Fibroblast of skin of back (primary cell): ENCODE results near the gene MBD3L1. TPM values are rescaled to one million over a fixed set of nuclear protein-coding genes. Genes with fewer than 3 reads are reported as not detected.
A peak's percentile ranks its signal among the peaks of the same experiment; 100 is the strongest.

Experiments
- DNase-seq: peaks from one replicate; pipeline ENCODE4 v3.0.0-alpha.2; 2013
- polyA plus RNA-seq, 2 experiments: library from polyadenylated mRNA; unstranded; fragments of 120-200 nt; gene quantifications; one replicate each; pipeline ENCODE4 v1.2.1, GENCODE V29; 2013; ENCODE audit not compliant: insufficient read length in 2 of 2

MBD3L1 gene
- polyA plus RNA-seq (2013, experiment 1 of 2; ENCODE audit: insufficient read length), result not detected
- polyA plus RNA-seq (2013, experiment 2 of 2; ENCODE audit: insufficient read length), result not detected

GRCh38 chr19:8832132-8833021 lies at the start of gene MBD3L1, which contains the start of gene ZNF558:
Gene MBD3L1 (plus strand): TSS chr19:8832377. CDS start chr19:8842679, 10,302 bp downstream.
Gene ZNF558 (minus strand): TSS chr19:8832304. CDS start chr19:8822659, 9,645 bp downstream.
- peak; percentile 98 for DNase-seq

GRCh38 chr19:8794823-8795222 lies 37.4 kb upstream of the MBD3L1 start:
- DNase-seq, result no peak

- DNase-seq, result no peak
These were observed 25.5 kb upstream of the MBD3L1 start for GRCh38 chr19:8806661-8807060.

GRCh38 chr19:8811315-8812172 lies 20.6 kb upstream of the MBD3L1 start:
- peak; percentile 2 for DNase-seq

GRCh38 chr19:8814176-8814575 lies 18.0 kb upstream of the MBD3L1 start:
- DNase-seq, result no peak

GRCh38 chr19:8815780-8816179 lies 16.4 kb upstream of the MBD3L1 start:
- DNase-seq, result no peak

GRCh38 chr19:8820234-8820633 lies 11.9 kb upstream of the MBD3L1 start:
- no peak for DNase-seq

GRCh38 chr19:8821748-8822241 lies 10.4 kb upstream of the MBD3L1 start:
- DNase-seq, result no peak

- DNase-seq, result no peak
These were observed 5.8 kb upstream of the MBD3L1 start for GRCh38 chr19:8826371-8826770.

- no peak for DNase-seq
These were observed 4.9 kb upstream of the MBD3L1 start for GRCh38 chr19:8827277-8827676.

GRCh38 chr19:8831373-8831772 lies 804 bp upstream of the MBD3L1 start:
- peak; percentile 1 for DNase-seq

- no peak for DNase-seq
These were observed 395 bp upstream of the MBD3L1 start for GRCh38 chr19:8831832-8832131.

- DNase-seq, result no peak
These were observed 3.3 kb downstream of the MBD3L1 start for GRCh38 chr19:8835446-8835845.

GRCh38 chr19:8835877-8836276 lies 3.7 kb downstream of the MBD3L1 start:
- no peak for DNase-seq

- DNase-seq, result no peak
These were observed 8.5 kb downstream of the MBD3L1 start for GRCh38 chr19:8840708-8841107.

GRCh38 chr19:8846819-8847218 lies 14.6 kb downstream of the MBD3L1 start:
- no peak for DNase-seq

- no peak for DNase-seq
These were observed 17.1 kb downstream of the MBD3L1 start for GRCh38 chr19:8849232-8849631.

- no peak for DNase-seq
These were observed 18.3 kb downstream of the MBD3L1 start for GRCh38 chr19:8850488-8850887.

GRCh38 chr19:8858260-8858659 lies 26.1 kb downstream of the MBD3L1 start:
- no peak for DNase-seq

- no peak for DNase-seq
These were observed 34.2 kb downstream of the MBD3L1 start for GRCh38 chr19:8866344-8866743.

- DNase-seq, result no peak
These were observed 45.9 kb downstream of the MBD3L1 start for GRCh38 chr19:8877854-8878705.

- DNase-seq, result no peak
These were observed 48.8 kb downstream of the MBD3L1 start for GRCh38 chr19:8880868-8881488.
